Heart left ventricle (tissue), 13 donors: ENCODE measurements around the gene RBMY1B.
"Not testable (repeated sequence)": the region's sequence is repeated elsewhere in the genome, so short reads cannot be mapped to it uniquely, and the experiment has no call there.

Experiments
- CTCF ChIP-seq, 12 donors: fragments of 200-600 bp; sonication (generic) in 4 of 12; IDR thresholded peaks; one replicate each; pipeline versions ENCODE4 v1.5.0 to v1.8.0; 2018 to 2022; ENCODE audit warnings: antibody characterized with exemption in 12 of 12, mild to moderate bottlenecking in 5 of 12
- POLR2A ChIP-seq, 2 donors: fragments of 450-650 bp; IDR thresholded peaks; one replicate each; pipeline ENCODE4 v1.6.1; 2017; ENCODE audit warnings: antibody characterized with exemption in 2 of 2, mild to moderate bottlenecking in 2 of 2, moderate library complexity in 2 of 2
- donor health status: ischemic (EF 13 %, LVEDD 7.1; RV severe dilation, severe dysfunction).
- donor health status: DM: no; HTN: yes; CAD: no.
- donor health status: DM: no; HTN: no; CAD: no.
- donor health status: ischemic (EF 25% LVEDD 6.9; RV normal size, moderate dysfunction).
- donor health status: ischemic (EF 25% LVEDD 5.7; RV mildly dilated, moderate dysfunction).
- donor health status: ischemic (EF 35%, LVEDD 5.7; RV mildly dilated, moderate dysfunction).
- donor health status: nonischemic (EF 11% LVEDD 7.7; RV severe dilation, severe dysfunction).
- donor health status: DM: yes; HTN: yes; CAD: no.
- donor health status: PGD.
- donor health status: ischemic (EF 29% LVEDD 5.4; RV normal size, mild dysfunction).
- donor health status: nonischemic (EF 23%, LVEDD 6.1; RV moderate dilation, normal function).

GRCh38 chrY:21559316-21559984 lies 48.3 kb downstream of the RBMY1B start:
- TF ChIP-seq CTCF, POLR2A (IDR thresholded peaks at IDR 0.05): not testable (repeated sequence)
